K562 (cell line): ENCODE data around the gene RETN. TPM values are rescaled to one million over a fixed set of nuclear protein-coding genes. Genes with fewer than 3 reads are reported as not detected.

Experiments used
- ATAC-seq: fragments of 200-7000 bp; cut with Tn5 transposase; 3 replicates; pipeline ENCODE4 v1.9.1; 2020; ENCODE audit warnings: moderate library complexity
- BruUV-seq: library from RNA; stranded (reverse); fragments of 400-500 nt; replicated peaks from 2 replicates; lab custom pipeline; 2021; lab: Mats Ljungman, UMichigan
- CTCF ChIA-PET: fragments of 300-600 bp; formaldehyde crosslinking; extraction: SDS; loops from one replicate; lab custom pipeline; 2021; ENCODE audit warnings: low intra/inter-chr PET ratio; lab: Yijun Ruan, JAX
- POLR2A ChIA-PET: fragments of 300-600, 350-650 bp; sonication (Branson Sonifier 250); formaldehyde crosslinking; extraction: SDS; loops from one replicate; lab custom pipeline; 2021; ENCODE audit warnings: antibody characterized with exemption, inconsistent platforms; lab: Yijun Ruan, JAX
- DNase-seq, 4 experiments: peaks; one replicate each; pipeline versions ENCODE4 v3.0.0 to v3.0.0-alpha.2; 2011 to 2018; ENCODE audit warnings: low spot score in 3 of 4, mixed read lengths in 3 of 4; ENCODE audit errors: extremely low read depth in 1 of 4
- FAIRE-seq: peaks from 2 replicates; lab custom pipeline; 2011; peaks lifted over from hg19 to GRCh38; lab: Jason Lieb, UNC
- H2AFZ ChIP-seq: 2 replicates; pipeline ENCODE4 v1.6.0; 2011; ENCODE audit warnings: low read depth, low read length, control low read depth, inconsistent platforms
- H3K27ac ChIP-seq: fragments of 200-600 bp; 3 replicates; pipeline ENCODE4 v1.8.0; 2011; ENCODE audit warnings: low read depth, mild to moderate bottlenecking, control low read depth, inconsistent platforms, low read length, moderate library complexity, mixed read lengths; ENCODE audit errors: extremely low read depth
- H3K27me3 ChIP-seq, 2 experiments: fragments of 300-600 bp in 1 of 2; 2 replicates in 1 of 2; 3 replicates in 1 of 2; pipeline versions ENCODE4 v1.6.0 to v1.8.0; 2011; ENCODE audit warnings: inconsistent platforms in 2 of 2, low read length in 2 of 2, mild to moderate bottlenecking in 1 of 2, mixed read lengths in 1 of 2, moderate library complexity in 1 of 2; ENCODE audit not compliant: control insufficient read depth in 2 of 2, insufficient read depth in 2 of 2
- H3K36me3 ChIP-seq: fragments of 300-600 bp; 3 replicates; pipeline ENCODE4 v1.8.0; 2011; ENCODE audit warnings: mild to moderate bottlenecking, low read length, inconsistent platforms; ENCODE audit not compliant: control insufficient read depth, insufficient read depth
- H3K4me1 ChIP-seq, 2 experiments: fragments of 200-600 bp in 1 of 2; replicated peaks in 1 of 2; 2 replicates in 1 of 2; 3 replicates in 1 of 2; pipeline versions ENCODE4 v1.5.1 to v1.8.0; 2011; ENCODE audit warnings: inconsistent platforms in 2 of 2, low read length in 2 of 2, mild to moderate bottlenecking in 1 of 2, mixed read lengths in 1 of 2, moderate library complexity in 1 of 2; ENCODE audit not compliant: control insufficient read depth in 2 of 2, insufficient read depth in 2 of 2
- H3K4me2 ChIP-seq: 2 replicates; pipeline ENCODE4 v1.6.1; 2011; ENCODE audit warnings: low read length, control low read depth, inconsistent platforms, mixed read lengths; ENCODE audit not compliant: insufficient read depth
- H3K4me3 ChIP-seq: fragments of 200-600 bp; sonication (generic), shearing (Covaris generic); 2 replicates; pipeline ENCODE4 v1.5.1; 2016; ENCODE audit warnings: control low read depth, inconsistent platforms
- H3K79me2 ChIP-seq: fragments of 200-600 bp; 3 replicates; pipeline ENCODE4 v1.8.0; 2011; ENCODE audit warnings: low read length, inconsistent platforms; ENCODE audit not compliant: control insufficient read depth, insufficient read depth
- H3K9ac ChIP-seq, 2 experiments: 2 replicates each; pipeline versions ENCODE4 v1.6.0 to v1.6.1; 2011; ENCODE audit warnings: low read depth in 2 of 2, low read length in 2 of 2, control low read depth in 1 of 2, inconsistent platforms in 1 of 2, mild to moderate bottlenecking in 1 of 2, mixed read lengths in 1 of 2; ENCODE audit not compliant: insufficient read depth in 1 of 2
- H3K9me1 ChIP-seq: one replicate; pipeline ENCODE4 v1.6.0; 2011; ENCODE audit warnings: inconsistent platforms, mild to moderate bottlenecking, low read length, moderate library complexity; ENCODE audit not compliant: control insufficient read depth, insufficient read depth
- H3K9me3 ChIP-seq: replicated peaks from 2 replicates; pipeline ENCODE4 v1.5.1; 2011; ENCODE audit warnings: low read depth, low read length, inconsistent platforms; ENCODE audit not compliant: control insufficient read depth, insufficient read depth
- H4K20me1 ChIP-seq: replicated peaks from 2 replicates; pipeline ENCODE4 v1.6.1; 2011; ENCODE audit warnings: low read length, inconsistent platforms, mixed read lengths; ENCODE audit not compliant: control insufficient read depth, insufficient read depth
- ADNP ChIP-seq: fragments of 200-800 bp; sonication (Bioruptor generic); IDR thresholded peaks from 2 replicates; pipeline ENCODE4 v1.6.1; 2016; ENCODE audit warnings: missing genetic modification characterization, missing compliant biosample characterization
- CHD2 ChIP-seq: IDR thresholded peaks from 2 replicates; pipeline ENCODE4 v1.6.1; 2011; ENCODE audit warnings: low read depth, low read length
- DEAF1 ChIP-seq: fragments of 450-650 bp; formaldehyde crosslinking; IDR thresholded peaks from 2 replicates; pipeline ENCODE4 v1.4.0; 2020; ENCODE audit warnings: mild to moderate bottlenecking, moderate library complexity
- FOXO4 ChIP-seq: fragments of 450-650 bp; formaldehyde crosslinking; IDR thresholded peaks from 2 replicates; pipeline ENCODE4 v1.4.0; 2020; ENCODE audit warnings: mild to moderate bottlenecking, moderate library complexity
- KAT8 ChIP-seq: fragments of 450-650 bp; IDR thresholded peaks from 2 replicates; pipeline ENCODE4 v1.6.1; 2016; ENCODE audit warnings: low read depth, mild to moderate bottlenecking
- PHB2 ChIP-seq: fragments of 450-650 bp; IDR thresholded peaks from 2 replicates; pipeline ENCODE4 v1.6.1; 2017; ENCODE audit warnings: low read depth
- ZBTB5 ChIP-seq: fragments of 450-650 bp; IDR thresholded peaks from 2 replicates; pipeline ENCODE4 v1.6.1; 2017; ENCODE audit warnings: antibody characterized with exemption
- ZNF124 ChIP-seq: sonication (generic); formaldehyde crosslinking; IDR thresholded peaks from 2 replicates; pipeline ENCODE4 v1.8.1; 2022; ENCODE audit warnings: missing genetic modification reagents
- WGBS: fragments of 100-300 bp; shearing (Covaris generic); methylation state at CpG from one replicate; pipeline ENCODE4 v1.1.6; 2016; ENCODE audit warnings: low coverage, mixed read lengths; ENCODE audit not compliant: insufficient coverage; ENCODE audit errors: missing lambda C conversion rate; 5-methylcytosine and 5-hydroxymethylcytosine counted together
- in situ Hi-C: fragments of 300-500 bp; cut with MboI; formaldehyde crosslinking; loops from 4 replicates; pipeline ENCODE4 v1.15.0; 2018; ENCODE audit warnings: inconsistent platforms, mixed read lengths
- intact Hi-C: fragments of 100-400 bp; cut with micrococcal nuclease; formaldehyde crosslinking; loops from 2 replicates; pipeline ENCODE4 v1.14.2; 2022
- polyA plus RNA-seq, 8 experiments: library from polyadenylated mRNA; depleted of rRNA in 4 of 8; stranded (reverse) in 5 of 8; unstranded in 3 of 8; fragments of >200 nt; fragmentation: Nextera tagmentation in 2 of 8; fragmentation: Illumina TruSeq in 1 of 8; extraction: Ambion mirVana in 2 of 8; extraction: Trizol in 1 of 8; gene quantifications; 2 replicates each; pipeline versions ENCODE4 v1.2.1 to v1.2.3, GENCODE V29; 2011 to 2014; ENCODE audit warnings: inconsistent platforms in 1 of 8, missing spikeins in 1 of 8
- total RNA-seq, 7 experiments: library from RNA; depleted of rRNA in 6 of 7; stranded (reverse); fragments of >200 nt in 6 of 7; fragmentation: Illumina TruSeq in 2 of 7; extraction: Trizol in 2 of 7; gene quantifications; 2 replicates each; pipeline versions ENCODE4 v1.2.1 to v1.2.3, GENCODE V29; 2011 to 2021; ENCODE audit warnings: low replicate concordance in 1 of 7

RETN gene
- total and polyA plus RNA-seq, 9 of the 15 experiments (the other 6 are each of a cell fraction or from before 2014, with no cell fraction given): not detected

- Histone ChIP-seq H3K4me3 (peak overlapping the region; percentile 79), H3K27ac (peak overlapping the region; percentile 93), H4K20me1 (peaks cover 14% of the 10 kb centered on the region), H3K36me3 (peaks cover 40% of the 10 kb centered on the region; the same call in 2 of the 3 replicates), H3K79me2 (peaks cover 40% of the 10 kb centered on the region), H3K4me1 (peaks cover 15 to 52% of the 10 kb centered on the region in 2 experiments; a peak in 4 of 5 replicates), H3K4me2 (peak overlapping the region; percentile 95), H3K9me3 (peaks cover 6% of the 10 kb centered on the region; the same call in 1 of the 2 replicates), H3K9ac (peak overlapping the region; percentile 97), H2AFZ (peak overlapping the region; percentile 22; the same call in 1 of the 2 replicates), H3K9me1 (no peaks in the 10 kb centered on the region), H3K27me3 (no peaks in the 10 kb centered on the region; a peak in 1 of 5 replicates)
- peak; percentile 93 for ATAC-seq
- in situ Hi-C loops: no loop called here
- DNase-seq: peak; percentile 71 to 93 (median 84)
- 13% methylated on average over 23 of the region's 30 CpGs for WGBS
- FAIRE-seq: peak; percentile 93
- ChIA-PET POLR2A (interaction anchor here (0.7 to 2.0 kb wide), 8 partner anchors 8 to 130 kb away, joined by 3 to 18 read pairs (median 4); partner anchors contain the start of genes PET100 and XAB2), CTCF (no interaction called here)
- intact Hi-C loops: no loop called here
- TSS peak; percentile 52 for BruUV-seq
- TF ChIP-seq KAT8: no peak
- no peak for TF ChIP-seq FOXO4
- TF ChIP-seq CHD2: peak; percentile 39; the same call in 1 of the 2 replicates
- TF ChIP-seq ADNP (tag): no peak
- TF ChIP-seq ZBTB5: no peak
- TF ChIP-seq ZNF124 (CRISPR knock-in tag): no peak
- TF ChIP-seq DEAF1 (CRISPR knock-in tag): no peak
- TF ChIP-seq PHB2: no peak
Observed at GRCh38 chr19:7637374-7638256, 31.2 kb upstream of the RETN start.
